GM12872 (cell line): ENCODE data around the gene PGM5.

ENCODE experiments used
- CTCF ChIP-seq: IDR thresholded peaks from 3 replicates; pipeline ENCODE4 v1.5.1; 2011; ENCODE audit warnings: low read depth, mild to moderate bottlenecking, low read length, moderate library complexity; ENCODE audit not compliant: insufficient read depth

Gene PGM5

GRCh38 chr9:68577774-68578591 lies 221.6 kb downstream of the PGM5 start:
- TF ChIP-seq CTCF = no peak
